PC-9 (cell line): ENCODE results near the gene MTHFD1. TPM values are rescaled to one million over a fixed set of nuclear protein-coding genes. Genes with fewer than 3 reads are reported as not detected.

Experiments used
- BruUV-seq: library from RNA; stranded (reverse); fragments of 400-500 nt; replicated peaks from 2 replicates; lab custom pipeline; 2021; lab: Mats Ljungman, UMichigan
- CTCF ChIA-PET: fragments of 300-600 bp; sonication (Branson Sonifier 250); formaldehyde crosslinking; loops from one replicate; lab custom pipeline; 2022; ENCODE audit warnings: antibody characterized with exemption; lab: Charles Lee
- POLR2A ChIA-PET: fragments of 300-600 bp; sonication (Branson Sonifier 250); formaldehyde crosslinking; loops from one replicate; lab custom pipeline; 2022; ENCODE audit warnings: antibody characterized with exemption; ENCODE audit not compliant: unreplicated experiment; lab: Charles Lee
- DNase-seq, 2 experiments: peaks; one replicate each; pipeline versions ENCODE4 v3.0.0 to v3.0.0-alpha.2; 2015 to 2022; ENCODE audit warnings: mixed read lengths in 1 of 2
- H2AFZ ChIP-seq: fragments of 200-600 bp; sonication (generic); 2 replicates; pipeline ENCODE4 v1.8.1; 2017; ENCODE audit warnings: antibody characterized with exemption
- H3F3A ChIP-seq: fragments of 200-600 bp; sonication (generic); 2 replicates; pipeline ENCODE4 v1.8.1; 2017; ENCODE audit warnings: antibody characterized with exemption, mild to moderate bottlenecking, low read depth; ENCODE audit not compliant: insufficient read depth
- H3K27ac ChIP-seq: fragments of 200-600 bp; sonication (generic); 2 replicates; pipeline ENCODE4 v1.6.1; 2016; ENCODE audit warnings: mixed run types
- H3K27me3 ChIP-seq: fragments of 200-600 bp; sonication (generic); 2 replicates; pipeline ENCODE4 v1.6.1; 2016; ENCODE audit warnings: low read depth, mixed run types; ENCODE audit not compliant: insufficient read depth
- H3K36me3 ChIP-seq: fragments of 200-600 bp; sonication (generic); 2 replicates; pipeline ENCODE4 v1.6.1; 2016; ENCODE audit warnings: low read depth, mixed run types
- H3K4me1 ChIP-seq: fragments of 200-600 bp; sonication (generic); replicated peaks from 2 replicates; pipeline ENCODE4 v1.6.1; 2016; ENCODE audit warnings: mixed run types; ENCODE audit not compliant: insufficient read depth
- H3K4me2 ChIP-seq: fragments of 200-600 bp; sonication (generic); 2 replicates; pipeline ENCODE4 v1.6.1; 2017; ENCODE audit warnings: mixed run types
- H3K4me3 ChIP-seq: fragments of 200-600 bp; sonication (generic); 2 replicates; pipeline ENCODE4 v1.6.1; 2016; ENCODE audit warnings: mixed run types
- H3K79me2 ChIP-seq: fragments of 200-600 bp; sonication (generic); 2 replicates; pipeline ENCODE4 v1.6.1; 2017; ENCODE audit warnings: low read depth, mixed run types
- H3K9me2 ChIP-seq: fragments of 200-600 bp; sonication (generic); 2 replicates; pipeline ENCODE4 v1.8.1; 2017; ENCODE audit warnings: mild to moderate bottlenecking; ENCODE audit not compliant: insufficient read depth
- H3K9me3 ChIP-seq: fragments of 200-600 bp; sonication (generic); 2 replicates; pipeline ENCODE4 v1.8.1; 2016; ENCODE audit warnings: low read depth; ENCODE audit not compliant: insufficient read depth
- H4K20me1 ChIP-seq: fragments of 200-600 bp; sonication (generic); 2 replicates; pipeline ENCODE4 v1.8.1; 2017; ENCODE audit not compliant: insufficient read depth
- EZH2 ChIP-seq: fragments of 200-600 bp; sonication (generic); IDR thresholded peaks from 2 replicates; pipeline ENCODE4 v1.8.0; 2017; ENCODE audit warnings: antibody characterized with exemption, low read depth
- intact Hi-C: fragments of 100-400 bp; cut with micrococcal nuclease; formaldehyde crosslinking; loops from one replicate; pipeline ENCODE4 v1.10.0; 2022; ENCODE audit not compliant: unreplicated experiment
- total RNA-seq: library from RNA; stranded (reverse); gene quantifications from 2 replicates; pipeline ENCODE4 v1.2.3, GENCODE V29; 2021
- TF ChIP-seq, protein P1 (sequence below): fragments of 200-600 bp; sonication (generic); conservative IDR thresholded peaks from 2 replicates; pipeline ENCODE4 v1.6.1; 2017; ENCODE audit warnings: mixed run types, antibody characterized with exemption, mild to moderate bottlenecking, moderate library complexity

Gene MTHFD1
- total RNA-seq, 1 experiment from 2014 or later, result 161 TPM

DNA sequence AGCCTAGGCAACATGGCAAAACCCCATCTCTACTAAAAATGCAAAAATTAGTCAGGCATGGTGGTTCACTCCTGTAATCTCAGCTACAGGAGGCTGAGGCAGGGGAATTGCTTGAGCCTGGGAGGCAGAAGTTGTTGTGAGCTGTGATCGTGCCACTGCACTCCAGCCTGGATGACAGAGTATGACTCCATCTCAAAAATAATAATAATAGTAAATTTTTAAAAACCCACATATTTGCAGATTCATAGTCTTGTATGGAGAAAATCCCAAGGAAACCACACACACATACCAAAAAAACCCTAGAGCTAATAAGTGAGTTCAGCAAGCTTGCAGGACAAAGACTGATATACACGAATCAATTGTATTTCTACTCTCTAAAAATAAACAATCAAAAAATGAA, 19.0 kb upstream of the MTHFD1 start:
- Histone ChIP-seq H3K4me3 (no peak overlapping the region), H3K27ac (no peak overlapping the region), H3F3A (no peaks in the 10 kb centered on the region; the same call in 1 of the 2 replicates), H2AFZ (no peak overlapping the region), H4K20me1 (no peaks in the 10 kb centered on the region), H3K9me2 (no peaks in the 10 kb centered on the region), H3K4me1 (peaks cover 6% of the 10 kb centered on the region), H3K36me3 (no peaks in the 10 kb centered on the region), H3K9me3 (no peaks in the 10 kb centered on the region), H3K27me3 (no peaks in the 10 kb centered on the region), H3K79me2 (no peaks in the 10 kb centered on the region), H3K4me2 (no peak overlapping the region)
- ChIA-PET CTCF (interaction anchor here (0.6 kb wide), 1 partner anchor 13 kb away, joined by 3 read pairs; no protein-coding TSS in a partner anchor), POLR2A (no interaction called here)
- TF ChIP-seq, protein P1, sequence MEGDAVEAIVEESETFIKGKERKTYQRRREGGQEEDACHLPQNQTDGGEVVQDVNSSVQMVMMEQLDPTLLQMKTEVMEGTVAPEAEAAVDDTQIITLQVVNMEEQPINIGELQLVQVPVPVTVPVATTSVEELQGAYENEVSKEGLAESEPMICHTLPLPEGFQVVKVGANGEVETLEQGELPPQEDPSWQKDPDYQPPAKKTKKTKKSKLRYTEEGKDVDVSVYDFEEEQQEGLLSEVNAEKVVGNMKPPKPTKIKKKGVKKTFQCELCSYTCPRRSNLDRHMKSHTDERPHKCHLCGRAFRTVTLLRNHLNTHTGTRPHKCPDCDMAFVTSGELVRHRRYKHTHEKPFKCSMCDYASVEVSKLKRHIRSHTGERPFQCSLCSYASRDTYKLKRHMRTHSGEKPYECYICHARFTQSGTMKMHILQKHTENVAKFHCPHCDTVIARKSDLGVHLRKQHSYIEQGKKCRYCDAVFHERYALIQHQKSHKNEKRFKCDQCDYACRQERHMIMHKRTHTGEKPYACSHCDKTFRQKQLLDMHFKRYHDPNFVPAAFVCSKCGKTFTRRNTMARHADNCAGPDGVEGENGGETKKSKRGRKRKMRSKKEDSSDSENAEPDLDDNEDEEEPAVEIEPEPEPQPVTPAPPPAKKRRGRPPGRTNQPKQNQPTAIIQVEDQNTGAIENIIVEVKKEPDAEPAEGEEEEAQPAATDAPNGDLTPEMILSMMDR, result no peak
- no peak for TF ChIP-seq EZH2
- no TSS peak for BruUV-seq
- no peak for DNase-seq
- intact Hi-C loops, result no loop called here

GRCh38 chr14:64387232-64387781, 846 bp upstream of the MTHFD1 start:
- Histone ChIP-seq H3K36me3 (peaks cover 7% of the 10 kb centered on the region; the same call in 1 of the 2 replicates), H3K9me3 (no peaks in the 10 kb centered on the region), H3K4me2 (peak overlapping the region; percentile 90), H3F3A (peaks cover 15% of the 10 kb centered on the region), H4K20me1 (0 out of 2 replicates have a peak, but pooled peaks cover 4% of the 10 kb centered on the region), H3K4me1 (peaks cover 23% of the 10 kb centered on the region), H3K9me2 (no peaks in the 10 kb centered on the region), H3K4me3 (peak overlapping the region; percentile 73), H3K27ac (peak overlapping the region; percentile 72), H3K27me3 (no peaks in the 10 kb centered on the region), H2AFZ (peak overlapping the region; percentile 97), H3K79me2 (peaks cover 56% of the 10 kb centered on the region)
- ChIA-PET POLR2A (interaction anchor here (0.5 to 1.4 kb wide), 11 partner anchors 23 to 1558 kb away, joined by 3 to 12 read pairs (median 4); no protein-coding TSS in a partner anchor), CTCF (interaction anchor here (0.5 to 1.7 kb wide), 4 partner anchors 43 to 949 kb away, joined by 3 to 5 read pairs (median 4); no protein-coding TSS in a partner anchor)
- intact Hi-C loops, result loop anchor here (1.0 kb wide), 1 partner anchor 116 kb away; the partner anchor contains the start of gene ZBTB25
- no peak for TF ChIP-seq EZH2
- TF ChIP-seq, protein P1, result no peak
- BruUV-seq, result TSS peak; percentile 84
- peak; percentile 33 to 37 for DNase-seq

DNA sequence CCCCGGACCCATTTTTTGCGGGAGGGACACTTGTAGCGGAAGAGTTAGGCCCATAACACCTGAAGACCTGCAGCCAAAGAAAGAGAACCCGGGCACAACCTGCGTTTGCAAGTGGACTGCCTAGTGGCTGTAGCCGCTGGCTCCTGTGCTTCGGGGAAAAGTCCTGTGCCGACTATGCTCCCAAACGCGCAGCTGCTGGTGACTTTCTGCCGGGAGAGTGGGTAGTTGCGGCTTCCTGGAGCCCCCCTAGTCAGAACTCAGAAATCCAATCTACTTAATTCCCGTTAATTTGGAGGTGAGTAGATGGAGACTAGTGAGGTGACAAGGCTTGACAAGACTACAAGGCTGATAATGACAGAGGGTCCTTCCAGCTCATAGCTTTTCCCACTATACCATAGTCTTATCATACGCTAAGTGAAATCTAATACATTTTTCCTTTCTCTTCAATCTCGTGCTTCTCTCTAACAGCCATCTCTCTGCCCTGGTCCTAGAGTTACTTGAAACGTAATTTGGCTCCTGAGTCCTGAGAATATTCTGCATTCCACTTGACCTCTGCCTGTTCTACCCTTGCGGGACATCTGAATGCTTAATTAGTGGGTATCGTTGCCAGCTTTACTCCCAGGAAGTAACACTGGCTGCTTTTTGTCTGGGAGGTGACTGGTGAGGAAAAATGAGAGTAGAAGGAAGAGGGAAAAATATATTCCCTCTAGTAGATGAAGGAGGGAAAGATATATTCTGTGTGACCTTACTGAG, 556 bp downstream of the MTHFD1 start:
- BruUV-seq, result TSS peak; percentile 74
- Histone ChIP-seq H3K79me2 (peaks cover 67% of the 10 kb centered on the region), H3F3A (peaks cover 15% of the 10 kb centered on the region; the same call in 1 of the 2 replicates), H3K9me2 (no peaks in the 10 kb centered on the region), H4K20me1 (0 out of 2 replicates have a peak, but pooled peaks cover 4% of the 10 kb centered on the region), H2AFZ (peak overlapping the region; percentile 97), H3K27me3 (no peaks in the 10 kb centered on the region), H3K4me1 (peaks cover 23% of the 10 kb centered on the region), H3K36me3 (peaks cover 7% of the 10 kb centered on the region; the same call in 1 of the 2 replicates), H3K4me2 (peak overlapping the region; percentile 84), H3K27ac (peak overlapping the region; percentile 44), H3K9me3 (no peaks in the 10 kb centered on the region), H3K4me3 (peak overlapping the region; percentile 73)
- CTCF ChIA-PET, result interaction anchor here (0.7 kb wide), 1 partner anchor 12 kb away, joined by 3 read pairs; no protein-coding TSS in a partner anchor
- no peak for TF ChIP-seq EZH2
- TF ChIP-seq, protein P1, result no peak
- POLR2A ChIA-PET, result interaction anchor here (0.5 to 1.2 kb wide), 4 partner anchors 39 to 275 kb away, joined by 3 to 7 read pairs (median 4); partner anchors contain the start of gene HSPA2
- intact Hi-C loops, result loop anchor here (1.0 kb wide), 2 partner anchors 50 kb away; no protein-coding TSS in a partner anchor
- DNase-seq, result peak in 1 of 2 experiments; percentile 47
